Hematopoietic multipotent progenitor cell treated with erythropoietin and hydrocortisone succinate and interleukin-3 and kit ligand, for 4 days (in vitro differentiated cells): Measurements from ENCODE around the gene ADAMTS5.

Source experiments
- DNase-seq: peaks from one replicate; pipeline ENCODE4 v3.0.0-alpha.2; 2015

The ADAMTS5 gene

GRCh38 chr21:26946744-26947446 is 20.0 kb downstream of the ADAMTS5 start:
- DNase-seq = no peak

- DNase-seq = no peak
Observed at GRCh38 chr21:26945916-26946675, 20.8 kb downstream of the ADAMTS5 start.

- DNase-seq = peak; percentile 21
Observed at GRCh38 chr21:26943921-26944320, 23.0 kb downstream of the ADAMTS5 start.

- no peak for DNase-seq
Observed at GRCh38 chr21:26941421-26941820, 25.5 kb downstream of the ADAMTS5 start.

- no peak for DNase-seq
Observed at GRCh38 chr21:26939601-26940111, 27.2 kb downstream of the ADAMTS5 start.

GRCh38 chr21:26936641-26937040 is 30.2 kb downstream of the ADAMTS5 start:
- no peak for DNase-seq

- no peak for DNase-seq
Observed at GRCh38 chr21:26935977-26936376, 30.9 kb downstream of the ADAMTS5 start.

- no peak for DNase-seq
Observed at GRCh38 chr21:26934383-26934782, 32.5 kb downstream of the ADAMTS5 start.

- no peak for DNase-seq
Observed at GRCh38 chr21:26933448-26933847, 33.4 kb downstream of the ADAMTS5 start.

- DNase-seq = no peak
Observed at GRCh38 chr21:26925636-26926035, 41.3 kb downstream of the ADAMTS5 start.

- DNase-seq = no peak
Observed at GRCh38 chr21:26925122-26925521, 41.8 kb downstream of the ADAMTS5 start.

GRCh38 chr21:26923986-26924385 is 42.9 kb downstream of the ADAMTS5 start:
- DNase-seq = no peak

GRCh38 chr21:26920055-26920454 is 46.8 kb downstream of the ADAMTS5 start:
- no peak for DNase-seq

- no peak for DNase-seq
Observed at GRCh38 chr21:26918323-26919079, 48.4 kb downstream of the ADAMTS5 start.

- no peak for DNase-seq
Observed at GRCh38 chr21:26916799-26917198, 50.1 kb downstream of the ADAMTS5 start.

- no peak for DNase-seq
Observed at GRCh38 chr21:26914557-26914956, 52.3 kb downstream of the ADAMTS5 start.

GRCh38 chr21:26912466-26912865 is 54.4 kb downstream of the ADAMTS5 start:
- no peak for DNase-seq

- DNase-seq = no peak
Observed at GRCh38 chr21:26909972-26910371, 56.9 kb downstream of the ADAMTS5 start.

GRCh38 chr21:26900980-26901379 is 65.9 kb downstream of the ADAMTS5 start:
- no peak for DNase-seq

GRCh38 chr21:26892151-26892550 is 74.7 kb downstream of the ADAMTS5 start:
- no peak for DNase-seq

- no peak for DNase-seq
Observed at GRCh38 chr21:26888931-26889330, 78.0 kb downstream of the ADAMTS5 start.

GRCh38 chr21:26888256-26888655 is 78.6 kb downstream of the ADAMTS5 start:
- DNase-seq = no peak

GRCh38 chr21:26887251-26887650 is 79.6 kb downstream of the ADAMTS5 start:
- no peak for DNase-seq

- no peak for DNase-seq
Observed at GRCh38 chr21:26884436-26884835, 82.5 kb downstream of the ADAMTS5 start.
